NB4 (cell line): ENCODE results near the gene CDH1.

Experiments
- MYC ChIP-seq: IDR thresholded peaks from 2 replicates; pipeline ENCODE4 v1.6.1; 2011; ENCODE audit warnings: low read depth, low read length
- POLR2A ChIP-seq: IDR thresholded peaks from 2 replicates; pipeline ENCODE4 v1.6.1; 2011; ENCODE audit warnings: mild to moderate bottlenecking; ENCODE audit not compliant: insufficient read length; ENCODE audit errors: extremely low read depth
- TF ChIP-seq, protein P1 (sequence below): IDR thresholded peaks from one replicate; pipeline ENCODE4 v1.5.1; 2012; ENCODE audit warnings: low read depth, low read length

DNA sequence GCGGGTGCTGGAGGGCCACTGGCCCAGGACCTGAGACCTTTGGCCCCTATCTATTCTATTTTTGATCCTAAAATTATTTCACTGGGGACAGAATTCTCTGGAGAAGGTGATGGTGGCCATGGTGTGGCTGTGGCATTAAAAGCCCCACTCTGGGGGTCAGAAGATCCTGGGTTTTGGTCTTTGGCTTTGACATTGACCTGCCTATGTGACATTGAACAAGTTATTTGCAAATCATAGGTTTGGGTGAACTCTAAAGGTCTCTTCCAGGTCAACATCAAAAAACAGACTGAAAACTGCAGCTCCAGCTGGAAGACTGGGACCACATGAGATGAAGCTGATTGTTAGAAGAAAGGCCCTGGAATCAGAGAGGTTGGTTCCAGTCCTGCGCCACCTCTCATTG is 2.3 kb upstream of the CDH1 start:
- TF ChIP-seq, protein P1, sequence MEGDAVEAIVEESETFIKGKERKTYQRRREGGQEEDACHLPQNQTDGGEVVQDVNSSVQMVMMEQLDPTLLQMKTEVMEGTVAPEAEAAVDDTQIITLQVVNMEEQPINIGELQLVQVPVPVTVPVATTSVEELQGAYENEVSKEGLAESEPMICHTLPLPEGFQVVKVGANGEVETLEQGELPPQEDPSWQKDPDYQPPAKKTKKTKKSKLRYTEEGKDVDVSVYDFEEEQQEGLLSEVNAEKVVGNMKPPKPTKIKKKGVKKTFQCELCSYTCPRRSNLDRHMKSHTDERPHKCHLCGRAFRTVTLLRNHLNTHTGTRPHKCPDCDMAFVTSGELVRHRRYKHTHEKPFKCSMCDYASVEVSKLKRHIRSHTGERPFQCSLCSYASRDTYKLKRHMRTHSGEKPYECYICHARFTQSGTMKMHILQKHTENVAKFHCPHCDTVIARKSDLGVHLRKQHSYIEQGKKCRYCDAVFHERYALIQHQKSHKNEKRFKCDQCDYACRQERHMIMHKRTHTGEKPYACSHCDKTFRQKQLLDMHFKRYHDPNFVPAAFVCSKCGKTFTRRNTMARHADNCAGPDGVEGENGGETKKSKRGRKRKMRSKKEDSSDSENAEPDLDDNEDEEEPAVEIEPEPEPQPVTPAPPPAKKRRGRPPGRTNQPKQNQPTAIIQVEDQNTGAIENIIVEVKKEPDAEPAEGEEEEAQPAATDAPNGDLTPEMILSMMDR, result no peak
- no peak for TF ChIP-seq POLR2A
- no peak for TF ChIP-seq MYC
